Caki2 (cell line): Measurements from ENCODE around the gene MOK. TPM values are rescaled to one million over a fixed set of nuclear protein-coding genes. Genes with fewer than 3 reads are reported as not detected.
A peak's percentile ranks its signal among the peaks of the same experiment; 100 is the strongest.

Experiments used
- DNase-seq: peaks from one replicate; pipeline ENCODE4 v3.0.0-alpha.2; 2015; ENCODE audit warnings: low read depth
- in situ Hi-C: cut with HindIII; loops from 2 replicates; pipeline ENCODE4 v1.10.0; 2016; ENCODE audit warnings: low sequenced_read_pairs, low pct_unique_long_range_greater_than_20kb, mixed read lengths
- total RNA-seq: library from RNA; depleted of rRNA; stranded (reverse); fragments of >200 nt; shearing (Covaris generic); gene quantifications from 2 replicates; pipeline ENCODE4 v1.2.3, GENCODE V29; 2014; ENCODE audit warnings: low replicate concordance

MOK gene
- total RNA-seq, 1 experiment from 2014 or later = 41.9 TPM

- DNase-seq = no peak
- in situ Hi-C loops = no loop called here
Observed at GRCh38 chr14:102201353-102201738, 103.6 kb downstream of the MOK start.

- in situ Hi-C loops = no loop called here
- DNase-seq = no peak
Observed at GRCh38 chr14:102200690-102201352, 104.1 kb downstream of the MOK start.

- in situ Hi-C loops = no loop called here
- no peak for DNase-seq
Observed at GRCh38 chr14:102197317-102197853, 107.6 kb downstream of the MOK start.

GRCh38 chr14:102196902-102197230 lies 108.1 kb downstream of the MOK start:
- in situ Hi-C loops = no loop called here
- no peak for DNase-seq

GRCh38 chr14:102196039-102196901 lies 108.7 kb downstream of the MOK start:
- DNase-seq = no peak
- in situ Hi-C loops = no loop called here

GRCh38 chr14:102195446-102195845 lies 109.5 kb downstream of the MOK start:
- in situ Hi-C loops = no loop called here

GRCh38 chr14:102194856-102195255 lies 110.1 kb downstream of the MOK start:
- DNase-seq = no peak
- in situ Hi-C loops = no loop called here

More at GRCh38 chr14:102195446-102195845, 109.5 kb downstream of the MOK start:
- DNase-seq = no peak

- in situ Hi-C loops = no loop called here
- no peak for DNase-seq
Observed at GRCh38 chr14:102192840-102193502, 112.0 kb downstream of the MOK start.

- in situ Hi-C loops = no loop called here
- no peak for DNase-seq
Observed at GRCh38 chr14:102189874-102190273, 115.1 kb downstream of the MOK start.

- no peak for DNase-seq
- in situ Hi-C loops = no loop called here
Observed at GRCh38 chr14:102188187-102188586, 116.8 kb downstream of the MOK start.

- in situ Hi-C loops = no loop called here
- DNase-seq = peak; percentile 13
Observed at GRCh38 chr14:102187568-102188001, 117.4 kb downstream of the MOK start.

- in situ Hi-C loops = no loop called here
- peak; percentile 63 for DNase-seq
Observed at GRCh38 chr14:102187044-102187443, 117.9 kb downstream of the MOK start.

GRCh38 chr14:102185360-102185759 lies 119.6 kb downstream of the MOK start:
- in situ Hi-C loops = no loop called here
- DNase-seq = peak; percentile 63

GRCh38 chr14:102184316-102185035 lies 120.5 kb downstream of the MOK start:
- DNase-seq = no peak
- in situ Hi-C loops = no loop called here

GRCh38 chr14:102183886-102184285 lies 121.1 kb downstream of the MOK start:
- DNase-seq = no peak
- in situ Hi-C loops = no loop called here

- in situ Hi-C loops = no loop called here
Observed at GRCh38 chr14:102182936-102183619, 121.9 kb downstream of the MOK start.

GRCh38 chr14:102182190-102182589 lies 122.8 kb downstream of the MOK start:
- in situ Hi-C loops = no loop called here
- DNase-seq = no peak

More at GRCh38 chr14:102182936-102183619, 121.9 kb downstream of the MOK start:
- DNase-seq = no peak

- DNase-seq = no peak
- in situ Hi-C loops = no loop called here
Observed at GRCh38 chr14:102181187-102181586, 123.8 kb downstream of the MOK start.
